ENCODE data around the gene RENBP.

RENBP gene

DNA sequence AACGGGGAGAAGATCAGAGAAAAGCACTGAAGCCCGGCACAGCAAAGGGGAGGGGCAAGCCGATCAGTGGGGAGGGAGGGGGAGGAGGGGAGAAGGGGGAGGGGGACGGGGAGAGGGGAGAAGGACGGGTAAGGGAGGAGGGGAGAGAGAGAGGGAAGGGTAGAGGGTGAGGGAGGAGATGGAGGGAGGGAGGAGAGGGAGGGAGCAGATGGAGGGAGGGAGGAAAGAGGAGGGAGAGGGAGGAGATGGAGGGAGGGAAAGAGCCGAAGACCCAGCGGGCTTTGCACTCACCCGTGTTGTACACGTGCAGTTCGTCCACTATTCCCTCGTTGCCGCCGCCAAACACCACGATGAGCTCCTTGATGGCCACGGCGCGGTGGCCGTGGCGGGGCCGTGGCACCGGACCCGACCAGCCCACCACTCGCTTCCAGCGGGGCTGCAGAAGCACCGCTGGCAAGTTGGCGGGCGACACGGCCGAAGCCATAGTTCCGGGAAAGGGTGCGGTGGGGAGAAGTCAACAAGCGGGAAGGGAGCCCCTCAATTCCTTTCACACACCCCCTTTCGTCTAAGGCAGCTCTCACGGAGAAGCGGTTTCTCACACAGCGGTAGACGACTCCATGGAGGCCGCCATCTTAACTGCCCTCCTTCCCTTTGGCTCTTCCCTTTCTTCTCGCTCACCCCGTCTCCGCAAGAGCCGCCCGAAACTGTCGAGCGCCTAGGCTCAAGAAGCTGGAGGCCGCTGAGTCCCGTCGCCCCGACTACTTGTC is 26.1 kb upstream of the RENBP start:
- no peak for FAIRE-seq

- no peak for FAIRE-seq
Measured at GRCh38 chrX:153969904-153970356, 25.5 kb upstream of the RENBP start.

GRCh38 chrX:153969125-153969903 is 24.9 kb upstream of the RENBP start:
- FAIRE-seq = no peak

DNA sequence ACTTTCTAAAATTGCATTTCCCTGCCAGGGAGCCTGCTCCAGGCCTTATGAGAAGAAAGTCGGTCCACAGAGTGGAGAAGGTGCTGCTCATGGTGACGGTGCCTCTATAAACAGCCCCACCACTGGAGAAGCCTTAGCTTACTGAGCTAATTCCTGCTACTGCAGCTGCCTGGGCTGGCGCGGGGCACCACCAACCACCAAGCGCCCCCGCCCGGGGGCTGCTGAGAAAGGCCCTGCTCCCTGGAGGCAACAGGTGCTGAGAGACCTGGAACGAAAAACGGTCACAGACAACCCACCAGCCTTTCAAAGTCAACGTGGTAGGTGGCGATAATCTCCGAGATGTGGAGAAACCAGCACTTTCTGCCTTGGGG is 24.3 kb upstream of the RENBP start:
- FAIRE-seq = no peak

DNA sequence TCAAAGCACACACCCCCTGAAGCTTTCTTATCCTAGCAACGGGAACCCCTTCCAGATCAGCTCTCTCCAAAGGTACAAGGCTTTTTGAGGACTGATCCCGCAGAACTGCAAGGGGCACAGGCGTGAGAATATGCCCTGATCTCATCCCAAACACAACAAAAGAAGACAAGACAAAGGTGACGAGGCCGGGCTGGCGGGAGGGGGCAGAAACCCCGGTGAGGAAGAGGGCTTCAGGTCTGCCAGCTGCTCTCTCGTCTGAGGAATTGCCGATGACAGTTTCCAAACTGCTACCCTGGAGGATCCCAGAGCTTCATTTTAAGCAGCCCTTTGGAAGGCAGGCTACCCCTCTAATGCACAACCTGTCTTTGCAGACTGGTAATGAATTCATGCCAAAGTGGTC is 23.8 kb upstream of the RENBP start:
- no peak for FAIRE-seq

DNA sequence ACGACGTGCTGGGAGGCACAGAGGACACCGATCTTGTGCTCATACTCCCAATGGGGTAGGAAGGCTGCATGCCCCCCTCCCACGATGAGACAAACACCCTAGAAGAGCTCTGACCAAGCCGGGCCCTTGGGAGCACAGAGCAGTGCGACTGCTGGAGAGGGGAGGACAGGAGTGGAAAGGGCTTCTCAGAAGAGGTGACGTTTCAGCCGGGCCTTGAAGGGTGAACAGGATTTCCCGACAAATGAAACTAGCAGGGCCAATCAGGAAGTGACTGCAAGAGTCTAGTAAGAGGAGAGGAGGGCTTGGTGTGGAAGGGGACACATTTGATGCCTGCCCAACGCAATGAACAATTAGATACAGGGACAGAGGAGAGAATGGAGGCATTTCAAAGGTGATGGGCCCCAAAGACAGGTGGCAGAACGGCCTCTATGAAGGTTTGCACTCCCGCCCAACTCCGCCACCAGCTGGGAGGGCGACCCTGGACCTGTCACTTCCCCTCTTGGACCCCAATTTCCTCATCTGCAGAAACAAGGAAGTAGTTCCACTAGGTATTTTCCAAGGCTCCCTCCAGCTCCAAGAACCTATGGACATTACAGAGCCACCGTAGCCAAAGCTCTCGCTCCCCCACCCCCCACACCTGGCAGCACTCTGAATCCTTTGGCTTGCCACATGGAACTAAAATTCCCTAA is 23.2 kb upstream of the RENBP start:
- no peak for FAIRE-seq

DNA sequence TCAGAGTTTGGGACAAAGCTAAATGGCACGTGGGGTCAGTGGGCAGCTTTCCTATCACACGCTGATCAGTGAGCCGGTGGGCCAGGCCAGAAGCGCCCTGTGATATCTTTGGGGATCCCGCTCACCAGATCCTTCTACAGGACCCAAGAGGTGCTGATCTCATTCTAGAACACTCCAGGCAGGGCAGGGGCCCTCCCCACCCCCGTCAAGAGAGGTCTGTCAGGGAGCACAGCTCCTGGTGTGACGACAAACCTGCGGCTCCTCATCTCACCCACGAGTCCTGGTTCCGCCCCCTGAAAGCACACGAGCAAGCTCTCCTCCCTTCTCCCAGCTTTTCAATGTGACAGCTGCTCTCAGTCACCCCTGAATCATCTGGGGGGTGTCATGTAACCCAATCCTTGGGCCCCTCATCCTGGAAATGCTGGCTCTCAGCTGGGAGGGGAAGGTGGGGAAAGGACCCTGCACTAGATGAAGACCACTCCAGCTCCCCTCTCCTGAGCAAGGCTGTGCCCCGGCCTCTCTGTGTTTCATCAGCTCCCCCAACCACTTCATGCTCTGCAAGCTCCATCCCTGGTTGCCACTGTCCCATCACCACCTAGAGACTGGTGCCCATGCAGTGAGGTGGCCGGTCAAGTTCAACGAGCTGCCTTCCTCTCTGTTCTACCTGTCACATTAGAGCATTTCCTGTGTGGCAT is 22.5 kb upstream of the RENBP start:
- no peak for FAIRE-seq

GRCh38 chrX:153966283-153966688 is 21.8 kb upstream of the RENBP start:
- FAIRE-seq = no peak

GRCh38 chrX:153965406-153965805 is 21.0 kb upstream of the RENBP start:
- no peak for FAIRE-seq

GRCh38 chrX:153964105-153964504 is 19.7 kb upstream of the RENBP start:
- no peak for FAIRE-seq

- no peak for FAIRE-seq
Measured at GRCh38 chrX:153963546-153963945, 19.1 kb upstream of the RENBP start.

DNA sequence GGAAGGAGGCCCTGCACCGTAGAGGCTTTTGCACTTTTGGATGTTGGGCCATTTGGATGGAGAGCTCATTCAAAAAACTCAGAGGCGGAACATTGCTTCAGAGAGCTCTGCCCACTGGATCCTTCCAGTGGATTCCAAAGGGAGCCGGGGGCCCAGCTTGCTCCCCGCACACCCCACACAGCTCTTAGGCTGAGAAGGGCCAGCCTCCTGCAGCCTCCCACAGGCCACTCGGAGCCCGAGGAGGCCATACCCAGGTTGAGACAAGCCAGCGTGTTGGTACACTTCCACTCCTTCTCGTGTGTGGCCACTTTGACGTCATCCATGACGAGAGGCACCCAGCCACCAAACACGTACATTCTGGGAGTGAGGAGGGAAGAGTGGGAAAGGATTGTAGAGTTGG is 16.8 kb upstream of the RENBP start:
- FAIRE-seq = no peak

DNA sequence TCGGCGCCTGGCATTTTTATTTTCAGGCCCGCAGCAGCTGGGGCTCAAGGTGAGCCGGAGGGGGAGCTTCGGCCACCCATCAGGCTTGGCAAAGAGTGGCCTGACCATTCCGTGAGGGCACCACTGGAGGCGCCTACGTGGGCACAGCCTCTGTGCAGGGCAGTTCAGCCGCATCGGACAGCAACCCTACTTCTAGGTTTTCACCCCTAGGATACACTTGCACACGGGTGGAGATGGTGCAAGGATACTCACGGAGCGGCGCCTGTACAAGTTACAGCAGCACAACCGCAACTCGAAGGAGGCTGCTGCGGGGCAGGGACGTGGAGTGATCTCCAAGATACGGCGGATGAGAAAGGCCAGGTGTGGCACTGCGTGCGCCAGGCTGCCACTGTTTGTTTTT is 16.3 kb upstream of the RENBP start:
- no peak for FAIRE-seq

- FAIRE-seq = no peak
Measured at GRCh38 chrX:153960077-153960476, 15.6 kb upstream of the RENBP start.

DNA sequence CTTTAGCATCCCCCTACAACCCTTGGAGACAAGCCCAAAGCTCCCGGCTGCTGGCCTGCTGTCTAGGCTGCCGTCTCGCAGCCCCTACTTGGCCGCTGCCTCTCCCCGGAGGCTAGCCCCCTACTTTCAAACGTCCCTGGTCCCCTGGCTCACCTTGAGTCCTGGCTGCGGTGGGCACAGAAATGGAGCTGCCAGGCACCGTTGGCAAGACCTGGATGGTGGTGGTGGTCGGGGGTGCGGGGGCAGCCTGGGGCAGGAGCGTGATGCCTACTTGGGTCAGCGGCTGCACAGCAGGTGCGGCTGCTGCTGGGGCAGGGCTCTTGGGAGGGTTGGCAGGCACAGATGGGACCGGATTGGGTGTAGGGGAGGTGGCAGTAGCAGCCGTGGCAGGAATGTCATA is 15.2 kb upstream of the RENBP start:
- no peak for FAIRE-seq

DNA sequence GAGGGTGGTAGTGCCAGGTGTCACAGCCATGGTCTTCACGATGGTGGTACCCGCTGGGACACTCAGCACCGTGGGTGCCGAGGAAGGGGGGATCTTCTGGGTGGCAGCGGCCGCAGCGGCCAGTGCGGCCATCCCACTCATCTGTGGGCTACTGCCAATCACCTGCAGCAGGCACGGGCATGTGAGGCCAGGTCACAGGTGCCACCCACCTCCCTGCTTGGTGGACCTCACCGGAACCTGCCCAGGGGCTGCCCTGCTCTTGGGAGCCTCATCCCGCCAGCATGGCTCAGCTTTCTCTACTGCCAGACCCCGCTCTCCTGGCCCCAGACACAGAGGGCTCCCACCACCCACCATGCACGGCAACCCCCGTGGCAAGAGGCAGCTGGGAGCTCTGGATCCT is 14.2 kb upstream of the RENBP start:
- no peak for FAIRE-seq

DNA sequence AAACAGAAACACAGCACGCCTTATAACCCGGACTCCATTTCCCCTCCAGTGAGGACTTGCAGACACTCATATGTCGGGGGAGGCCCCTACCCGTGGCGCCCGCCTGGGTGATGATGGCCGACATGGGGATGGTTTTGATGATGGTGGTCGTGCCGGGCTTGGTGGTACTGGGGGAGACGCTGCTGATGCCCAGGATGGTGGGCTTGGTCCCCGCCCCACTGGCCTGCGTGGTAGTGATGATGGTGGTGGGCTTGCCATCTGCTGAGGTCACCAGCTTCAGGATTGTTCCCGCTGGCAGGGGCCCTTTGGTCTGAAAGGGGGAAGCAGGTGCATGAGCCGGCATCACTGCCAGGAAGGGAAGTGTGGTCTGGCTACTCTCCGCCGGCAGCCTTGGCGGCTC is 12.8 kb upstream of the RENBP start:
- FAIRE-seq = no peak

- FAIRE-seq = no peak
Measured at GRCh38 chrX:153956044-153956907, 11.8 kb upstream of the RENBP start.

DNA sequence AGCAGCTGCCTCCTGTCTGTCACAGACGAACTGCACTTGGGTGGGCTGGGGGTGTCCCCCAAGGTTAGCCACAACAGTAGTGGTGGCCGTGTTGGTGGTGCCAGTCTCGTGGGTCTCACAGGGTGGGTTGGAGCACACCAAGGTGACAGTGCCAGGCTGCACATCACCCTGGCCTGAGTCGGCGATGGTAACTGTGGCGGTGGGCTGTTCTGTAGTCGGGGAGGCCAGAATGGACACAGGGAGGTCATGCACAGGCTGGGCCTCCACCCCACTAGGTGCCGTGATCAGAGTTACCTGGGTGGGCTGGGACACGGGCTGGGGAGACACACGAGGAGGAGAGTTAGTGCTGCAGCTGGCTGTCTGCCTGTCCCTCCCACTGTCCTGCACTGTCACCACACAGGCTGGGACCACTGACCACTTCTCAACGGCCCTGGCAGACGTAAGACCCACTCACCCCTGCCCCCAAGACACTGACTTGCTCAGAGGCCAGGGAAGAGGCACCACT is 10.8 kb upstream of the RENBP start:
- no peak for FAIRE-seq

DNA sequence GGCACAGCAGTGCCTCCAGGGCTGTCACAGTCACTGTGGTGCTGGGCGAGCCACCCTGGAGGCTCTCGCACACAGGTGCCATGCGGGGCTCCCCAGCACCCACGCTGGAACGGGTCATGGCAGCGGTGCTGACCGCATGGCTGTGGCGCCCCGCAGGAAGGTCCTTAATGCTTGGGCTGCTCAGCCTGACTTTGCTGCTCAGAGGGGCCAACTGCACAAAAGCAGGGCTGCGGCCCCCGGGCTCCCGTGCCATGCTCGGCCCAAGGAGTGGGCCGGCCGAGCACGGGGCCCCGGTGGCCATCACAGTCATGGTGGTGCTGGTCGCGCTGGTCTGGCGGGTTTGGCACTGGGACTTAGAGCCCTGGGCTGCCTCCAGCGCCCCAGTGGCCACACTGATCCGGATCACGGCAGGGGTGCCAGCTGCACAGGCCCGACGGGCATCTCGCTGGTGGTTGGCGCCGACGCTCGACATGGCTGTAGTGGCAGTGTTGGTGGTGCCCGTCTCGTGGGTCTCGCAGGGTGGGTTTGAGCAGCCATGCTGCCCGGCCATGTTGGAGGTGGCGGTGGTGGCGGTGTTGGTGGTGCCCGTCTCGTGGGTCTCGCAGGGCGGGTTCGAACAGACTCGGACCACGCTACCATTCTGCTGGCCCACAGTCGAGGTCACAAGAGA is 10.2 kb upstream of the RENBP start:
- no peak for FAIRE-seq

- no peak for FAIRE-seq
Measured at GRCh38 chrX:153953892-153954557, 9.6 kb upstream of the RENBP start.

Measured in A204.1 (cell line).